GM21390 (cell line): ENCODE measurements around the gene DOCK4.

Experiments used
- ATAC-seq: cut with Tn5 transposase; IDR thresholded peaks from one replicate; pipeline ENCODE4 v1.9.1; 2021; ENCODE audit not compliant: unreplicated experiment

Gene DOCK4

GRCh38 chr7:112059675-112060074 lies 146.5 kb downstream of the DOCK4 start:
- no peak for ATAC-seq

GRCh38 chr7:112058686-112059085 lies 147.5 kb downstream of the DOCK4 start:
- ATAC-seq, result no peak

GRCh38 chr7:112056409-112056808 lies 149.8 kb downstream of the DOCK4 start:
- peak; percentile 75 for ATAC-seq

- no peak for ATAC-seq
Observed at GRCh38 chr7:112053737-112054069, 152.5 kb downstream of the DOCK4 start.

- no peak for ATAC-seq
Observed at GRCh38 chr7:112052993-112053736, 153.0 kb downstream of the DOCK4 start.

GRCh38 chr7:112052498-112052897 lies 153.7 kb downstream of the DOCK4 start:
- ATAC-seq, result no peak

- no peak for ATAC-seq
Observed at GRCh38 chr7:112050250-112050881, 155.8 kb downstream of the DOCK4 start.

GRCh38 chr7:112049555-112050249 lies 156.5 kb downstream of the DOCK4 start:
- no peak for ATAC-seq

- ATAC-seq, result no peak
Observed at GRCh38 chr7:112047421-112047820, 158.8 kb downstream of the DOCK4 start.

- no peak for ATAC-seq
Observed at GRCh38 chr7:112045222-112045621, 161.0 kb downstream of the DOCK4 start.

- ATAC-seq, result no peak
Observed at GRCh38 chr7:112042631-112043030, 163.6 kb downstream of the DOCK4 start.

GRCh38 chr7:112038353-112038752 lies 167.8 kb downstream of the DOCK4 start:
- ATAC-seq, result no peak

- no peak for ATAC-seq
Observed at GRCh38 chr7:112036071-112036470, 170.1 kb downstream of the DOCK4 start.

GRCh38 chr7:112031689-112032088 lies 174.5 kb downstream of the DOCK4 start:
- no peak for ATAC-seq

- ATAC-seq, result no peak
Observed at GRCh38 chr7:112025556-112025955, 180.6 kb downstream of the DOCK4 start.

GRCh38 chr7:112023786-112024185 lies 182.4 kb downstream of the DOCK4 start:
- ATAC-seq, result no peak

- ATAC-seq, result no peak
Observed at GRCh38 chr7:112023282-112023681, 182.9 kb downstream of the DOCK4 start.

- no peak for ATAC-seq
Observed at GRCh38 chr7:112022128-112022527, 184.1 kb downstream of the DOCK4 start.

GRCh38 chr7:112021379-112022044 lies 184.7 kb downstream of the DOCK4 start:
- ATAC-seq, result no peak

- ATAC-seq, result no peak
Observed at GRCh38 chr7:112020800-112021199, 185.4 kb downstream of the DOCK4 start.

- ATAC-seq, result no peak
Observed at GRCh38 chr7:112019932-112020331, 186.3 kb downstream of the DOCK4 start.
